Left hindlimb (tissue), 1 donor: ENCODE results near the gene DOCK6.

ENCODE experiments used
- DNase-seq: peaks from one replicate; pipeline ENCODE4 v3.0.0-alpha.2; 2018

The DOCK6 gene

GRCh38 chr19:11223200-11223599, 39.1 kb downstream of the DOCK6 start:
- no peak for DNase-seq

- DNase-seq, result no peak
These were observed 41.2 kb downstream of the DOCK6 start for GRCh38 chr19:11221082-11221598.

- no peak for DNase-seq
These were observed 47.9 kb downstream of the DOCK6 start for GRCh38 chr19:11214387-11214786.

- no peak for DNase-seq
These were observed 51.7 kb downstream of the DOCK6 start for GRCh38 chr19:11210656-11210928.

- DNase-seq, result no peak
These were observed 52.3 kb downstream of the DOCK6 start for GRCh38 chr19:11209839-11210655.

GRCh38 chr19:11208561-11209471, 53.5 kb downstream of the DOCK6 start:
- DNase-seq, result no peak

GRCh38 chr19:11205939-11206570, 56.3 kb downstream of the DOCK6 start:
- no peak for DNase-seq

GRCh38 chr19:11204943-11205349, 57.4 kb downstream of the DOCK6 start:
- DNase-seq, result no peak

- DNase-seq, result no peak
These were observed 58.2 kb downstream of the DOCK6 start for GRCh38 chr19:11204076-11204602.

- peak; percentile 72 for DNase-seq
These were observed 58.9 kb downstream of the DOCK6 start for GRCh38 chr19:11203194-11204075.

- no peak for DNase-seq
These were observed 59.7 kb downstream of the DOCK6 start for GRCh38 chr19:11202488-11203193.

- no peak for DNase-seq
These were observed 60.5 kb downstream of the DOCK6 start for GRCh38 chr19:11201791-11202190.

GRCh38 chr19:11200931-11201330, 61.4 kb downstream of the DOCK6 start:
- no peak for DNase-seq

- no peak for DNase-seq
These were observed 62.2 kb downstream of the DOCK6 start for GRCh38 chr19:11200015-11200574.

GRCh38 chr19:11199517-11199916, 62.8 kb downstream of the DOCK6 start:
- DNase-seq, result peak; percentile 23

- peak; percentile 20 for DNase-seq
These were observed 63.4 kb downstream of the DOCK6 start for GRCh38 chr19:11198769-11199424.

GRCh38 chr19:11198175-11198534, 64.2 kb downstream of the DOCK6 start:
- peak; percentile 26 for DNase-seq

- DNase-seq, result peak; percentile 91
These were observed 64.8 kb downstream of the DOCK6 start, which contains the start of gene KANK2 for GRCh38 chr19:11197291-11198174. Gene KANK2, minus strand, starts transcription at chr19:11197545. Its CDS starts 3,034 bp downstream, at chr19:11194511.
